ENCODE results near the gene CPEB4. TPM values are rescaled to one million over a fixed set of nuclear protein-coding genes. Genes with fewer than 3 reads are reported as not detected.

Gene CPEB4
- total and polyA plus RNA-seq, 2 experiments from 2014 or later = 5.9 to 10.2 TPM

DNA sequence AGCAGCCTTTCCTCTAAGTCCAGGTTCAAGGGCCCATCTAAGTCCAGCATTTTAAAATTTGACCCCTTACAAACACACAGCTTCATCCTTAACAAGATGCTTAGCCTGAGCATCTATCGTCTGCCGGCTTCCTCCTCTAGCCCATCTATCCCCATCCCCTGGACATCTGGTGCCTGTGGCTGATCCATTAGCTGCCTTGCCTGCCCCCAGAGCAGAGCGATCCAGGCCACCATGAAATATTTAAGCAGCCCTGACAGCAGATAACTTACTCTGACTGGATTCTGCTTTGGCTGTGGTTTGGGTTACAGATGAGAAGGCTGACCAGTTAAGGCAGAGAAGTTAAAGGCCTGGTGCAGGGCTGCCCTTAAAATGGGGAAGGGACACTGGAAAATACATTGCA is 30.9 kb upstream of the CPEB4 start:
- no peaks in the 10 kb centered on the region for H3K9me3 Mint-ChIP-seq
- 0 out of 2 replicates have a peak, but pooled peaks cover 3% of the 10 kb centered on the region for H3K9me2 ChIP-seq (ENCODE audit: insufficient read depth)
- no peaks in the 10 kb centered on the region for H3F3A ChIP-seq (replicated peaks; ENCODE audit: low read depth)
- H3K4me3 Mint-ChIP-seq = no peak overlapping the region
- no peak overlapping the region for H3K27ac ChIP-seq (ENCODE audit: low read depth)
- H3K4me2 ChIP-seq = no peak overlapping the region
- no peak overlapping the region for H3K4me3 ChIP-seq
- H3K36me3 Mint-ChIP-seq (ENCODE audit: low read depth) = no peaks in the 10 kb centered on the region
- H4K20me1 ChIP-seq (replicated peaks; ENCODE audit: insufficient read depth) = no peaks in the 10 kb centered on the region
- TF ChIP-seq, protein P1, sequence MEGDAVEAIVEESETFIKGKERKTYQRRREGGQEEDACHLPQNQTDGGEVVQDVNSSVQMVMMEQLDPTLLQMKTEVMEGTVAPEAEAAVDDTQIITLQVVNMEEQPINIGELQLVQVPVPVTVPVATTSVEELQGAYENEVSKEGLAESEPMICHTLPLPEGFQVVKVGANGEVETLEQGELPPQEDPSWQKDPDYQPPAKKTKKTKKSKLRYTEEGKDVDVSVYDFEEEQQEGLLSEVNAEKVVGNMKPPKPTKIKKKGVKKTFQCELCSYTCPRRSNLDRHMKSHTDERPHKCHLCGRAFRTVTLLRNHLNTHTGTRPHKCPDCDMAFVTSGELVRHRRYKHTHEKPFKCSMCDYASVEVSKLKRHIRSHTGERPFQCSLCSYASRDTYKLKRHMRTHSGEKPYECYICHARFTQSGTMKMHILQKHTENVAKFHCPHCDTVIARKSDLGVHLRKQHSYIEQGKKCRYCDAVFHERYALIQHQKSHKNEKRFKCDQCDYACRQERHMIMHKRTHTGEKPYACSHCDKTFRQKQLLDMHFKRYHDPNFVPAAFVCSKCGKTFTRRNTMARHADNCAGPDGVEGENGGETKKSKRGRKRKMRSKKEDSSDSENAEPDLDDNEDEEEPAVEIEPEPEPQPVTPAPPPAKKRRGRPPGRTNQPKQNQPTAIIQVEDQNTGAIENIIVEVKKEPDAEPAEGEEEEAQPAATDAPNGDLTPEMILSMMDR (conservative IDR thresholded peaks at IDR 0.05; ENCODE audit: low read depth in 2 of 2) = no peak
- TF ChIP-seq, protein P2, sequence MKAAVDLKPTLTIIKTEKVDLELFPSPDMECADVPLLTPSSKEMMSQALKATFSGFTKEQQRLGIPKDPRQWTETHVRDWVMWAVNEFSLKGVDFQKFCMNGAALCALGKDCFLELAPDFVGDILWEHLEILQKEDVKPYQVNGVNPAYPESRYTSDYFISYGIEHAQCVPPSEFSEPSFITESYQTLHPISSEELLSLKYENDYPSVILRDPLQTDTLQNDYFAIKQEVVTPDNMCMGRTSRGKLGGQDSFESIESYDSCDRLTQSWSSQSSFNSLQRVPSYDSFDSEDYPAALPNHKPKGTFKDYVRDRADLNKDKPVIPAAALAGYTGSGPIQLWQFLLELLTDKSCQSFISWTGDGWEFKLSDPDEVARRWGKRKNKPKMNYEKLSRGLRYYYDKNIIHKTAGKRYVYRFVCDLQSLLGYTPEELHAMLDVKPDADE (IDR thresholded peaks at IDR 0.05) = no peak
- TF ChIP-seq NANOG (IDR thresholded peaks at IDR 0.05; ENCODE audit: borderline replicate concordance) = no peak
- no peaks in the 10 kb centered on the region for H3K79me2 ChIP-seq (replicated peaks; ENCODE audit: insufficient read depth)
- H2AFZ ChIP-seq = no peak overlapping the region
- DNase-seq (ENCODE audit: low spot score) (no peak), ATAC-seq (no peak)
- H3K27me3 ChIP-seq (ENCODE audit: insufficient read depth) = no peaks in the 10 kb centered on the region
- H3K4me1 Mint-ChIP-seq = peaks cover 11% of the 10 kb centered on the region; the same call in 2 of the 3 replicates
- no peaks in the 10 kb centered on the region for H3K36me3 ChIP-seq (ENCODE audit: insufficient read depth)
- H3K27ac Mint-ChIP-seq = no peak overlapping the region
- H3K27me3 Mint-ChIP-seq (ENCODE audit: insufficient read depth, low read depth, poor library complexity) = peaks cover 22% of the 10 kb centered on the region
- no peaks in the 10 kb centered on the region for H3K4me1 ChIP-seq (ENCODE audit: insufficient read depth)

DNA sequence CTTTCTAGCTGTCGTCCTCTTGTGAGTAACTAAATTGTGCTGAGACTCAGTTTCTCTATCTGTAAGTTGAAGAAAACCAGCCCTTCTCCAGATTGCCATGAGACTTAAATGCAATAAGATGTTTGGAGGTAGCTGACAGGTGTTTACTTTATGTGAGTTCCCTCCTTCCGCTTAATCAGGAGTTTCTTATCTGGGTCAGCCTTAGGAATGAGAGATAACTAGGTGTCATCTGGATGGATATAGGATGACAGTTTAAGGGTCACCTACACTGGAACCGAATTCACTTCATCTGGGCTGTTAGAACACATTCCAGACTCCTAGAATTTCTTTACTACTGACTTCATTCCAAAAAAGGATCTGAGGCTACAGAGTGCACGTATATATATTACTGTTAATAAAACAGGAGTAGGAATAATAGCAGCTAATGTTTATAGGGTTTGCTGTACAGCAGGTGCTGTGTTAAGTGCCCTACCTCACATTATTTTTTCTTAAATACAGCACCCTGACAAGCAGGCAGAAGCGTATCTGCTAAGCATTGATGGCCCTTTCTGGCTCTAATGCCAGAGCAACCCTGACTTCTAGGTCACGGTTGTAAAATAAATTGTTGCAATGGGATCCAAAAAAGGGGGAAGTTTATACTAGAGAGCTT is 30.0 kb upstream of the CPEB4 start:
- no peak overlapping the region for H3K27ac ChIP-seq (ENCODE audit: low read depth)
- H3K4me1 Mint-ChIP-seq = peaks cover 11% of the 10 kb centered on the region; the same call in 2 of the 3 replicates
- no peaks in the 10 kb centered on the region for H3K36me3 ChIP-seq (ENCODE audit: insufficient read depth)
- H4K20me1 ChIP-seq (replicated peaks; ENCODE audit: insufficient read depth) = no peaks in the 10 kb centered on the region
- no peak overlapping the region for H3K27ac Mint-ChIP-seq
- DNase-seq (ENCODE audit: low spot score) = no peak
- H3K36me3 Mint-ChIP-seq (ENCODE audit: low read depth) = no peaks in the 10 kb centered on the region
- H2AFZ ChIP-seq = no peak overlapping the region
- H3K4me3 ChIP-seq = no peak overlapping the region
- no peak for ATAC-seq
- H3F3A ChIP-seq (replicated peaks; ENCODE audit: low read depth) = no peaks in the 10 kb centered on the region
- H3K79me2 ChIP-seq (replicated peaks; ENCODE audit: insufficient read depth) = no peaks in the 10 kb centered on the region
- H3K9me3 Mint-ChIP-seq = no peaks in the 10 kb centered on the region
- H3K4me3 Mint-ChIP-seq = no peak overlapping the region
- H3K4me1 ChIP-seq (ENCODE audit: insufficient read depth) = no peaks in the 10 kb centered on the region
- H3K27me3 Mint-ChIP-seq (ENCODE audit: insufficient read depth, low read depth, poor library complexity) = peaks cover 18% of the 10 kb centered on the region
- H3K4me2 ChIP-seq = no peak overlapping the region
- H3K27me3 ChIP-seq (ENCODE audit: insufficient read depth) = no peaks in the 10 kb centered on the region
- H3K9me2 ChIP-seq (ENCODE audit: insufficient read depth) = 0 out of 2 replicates have a peak, but pooled peaks cover 3% of the 10 kb centered on the region
- TF ChIP-seq POLR2AphosphoS5 (IDR thresholded peaks at IDR 0.05; ENCODE audit: low read depth) = no peak
- TF ChIP-seq EZH2phosphoT487 (IDR thresholded peaks at IDR 0.05; ENCODE audit: unreplicated experiment) = no peak
- TF ChIP-seq, protein P3, sequence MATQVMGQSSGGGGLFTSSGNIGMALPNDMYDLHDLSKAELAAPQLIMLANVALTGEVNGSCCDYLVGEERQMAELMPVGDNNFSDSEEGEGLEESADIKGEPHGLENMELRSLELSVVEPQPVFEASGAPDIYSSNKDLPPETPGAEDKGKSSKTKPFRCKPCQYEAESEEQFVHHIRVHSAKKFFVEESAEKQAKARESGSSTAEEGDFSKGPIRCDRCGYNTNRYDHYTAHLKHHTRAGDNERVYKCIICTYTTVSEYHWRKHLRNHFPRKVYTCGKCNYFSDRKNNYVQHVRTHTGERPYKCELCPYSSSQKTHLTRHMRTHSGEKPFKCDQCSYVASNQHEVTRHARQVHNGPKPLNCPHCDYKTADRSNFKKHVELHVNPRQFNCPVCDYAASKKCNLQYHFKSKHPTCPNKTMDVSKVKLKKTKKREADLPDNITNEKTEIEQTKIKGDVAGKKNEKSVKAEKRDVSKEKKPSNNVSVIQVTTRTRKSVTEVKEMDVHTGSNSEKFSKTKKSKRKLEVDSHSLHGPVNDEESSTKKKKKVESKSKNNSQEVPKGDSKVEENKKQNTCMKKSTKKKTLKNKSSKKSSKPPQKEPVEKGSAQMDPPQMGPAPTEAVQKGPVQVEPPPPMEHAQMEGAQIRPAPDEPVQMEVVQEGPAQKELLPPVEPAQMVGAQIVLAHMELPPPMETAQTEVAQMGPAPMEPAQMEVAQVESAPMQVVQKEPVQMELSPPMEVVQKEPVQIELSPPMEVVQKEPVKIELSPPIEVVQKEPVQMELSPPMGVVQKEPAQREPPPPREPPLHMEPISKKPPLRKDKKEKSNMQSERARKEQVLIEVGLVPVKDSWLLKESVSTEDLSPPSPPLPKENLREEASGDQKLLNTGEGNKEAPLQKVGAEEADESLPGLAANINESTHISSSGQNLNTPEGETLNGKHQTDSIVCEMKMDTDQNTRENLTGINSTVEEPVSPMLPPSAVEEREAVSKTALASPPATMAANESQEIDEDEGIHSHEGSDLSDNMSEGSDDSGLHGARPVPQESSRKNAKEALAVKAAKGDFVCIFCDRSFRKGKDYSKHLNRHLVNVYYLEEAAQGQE (IDR thresholded peaks at IDR 0.05; ENCODE audit: unreplicated experiment) = no peak
- no peak for TF ChIP-seq STAT1 (IDR thresholded peaks at IDR 0.05; ENCODE audit: unreplicated experiment)
- no peak for TF ChIP-seq ZNF114 (CRISPR knock-in tag; IDR thresholded peaks at IDR 0.05)
- TF ChIP-seq, protein P2 (IDR thresholded peaks at IDR 0.05) = no peak
- TF ChIP-seq EZH2 (IDR thresholded peaks at IDR 0.05; ENCODE audit: low read depth, unreplicated experiment) = no peak
- TF ChIP-seq JUNB (IDR thresholded peaks at IDR 0.05; ENCODE audit: unreplicated experiment) = no peak
- TF ChIP-seq CREB1 (CRISPR knock-in tag; IDR thresholded peaks at IDR 0.05; ENCODE audit: low read depth) = no peak
